ENCODE measurements around the gene PPP1R3C.

PPP1R3C gene

DNA sequence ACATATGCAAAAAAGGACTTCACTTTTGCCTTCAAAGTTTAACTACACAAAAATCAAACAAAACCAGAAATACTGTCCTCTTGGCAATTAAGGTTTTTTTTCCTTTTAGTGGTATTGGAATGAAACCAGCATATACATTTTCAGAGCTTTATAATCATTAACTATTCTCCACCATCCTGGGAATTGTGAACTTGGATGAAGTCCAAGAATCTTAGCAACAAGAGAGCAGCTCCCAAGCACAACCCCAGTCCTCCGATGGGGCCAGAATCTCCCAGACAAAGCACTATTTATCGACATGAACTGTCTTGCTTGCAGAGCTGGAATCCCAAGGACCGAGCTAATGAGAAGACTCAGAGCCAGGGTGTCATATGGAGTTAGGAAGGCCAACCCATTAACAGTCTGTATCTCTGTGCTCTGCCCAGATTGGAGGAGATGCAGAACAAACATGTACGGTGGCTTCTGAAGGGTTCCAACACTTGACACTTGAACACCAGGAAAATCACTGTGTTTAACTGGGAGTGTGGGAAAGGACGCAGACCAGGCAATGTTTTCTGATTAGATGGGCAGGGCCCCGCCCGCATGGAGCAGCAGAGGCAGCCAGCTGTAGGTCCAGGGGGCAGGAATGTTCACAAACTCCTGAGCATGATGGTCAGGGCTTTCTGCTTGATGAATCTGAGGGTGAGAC is 35.5 kb downstream of the PPP1R3C start:
- no peak overlapping the region for H3K9ac ChIP-seq (ENCODE audit: insufficient read length, low read depth)
- H3K9me3 ChIP-seq (ENCODE audit: insufficient read depth, low read length) = no peaks in the 10 kb centered on the region
- TF ChIP-seq ZNF274 (IDR thresholded peaks at IDR 0.05; ENCODE audit: low read depth, low read length) (no peak), YY1 (IDR thresholded peaks at IDR 0.05; ENCODE audit: insufficient read depth, insufficient read length) (no peak), SUZ12 (IDR thresholded peaks at IDR 0.05; ENCODE audit: extremely low read depth, insufficient read depth, insufficient read length) (no peak)
- H3K4me1 ChIP-seq (ENCODE audit: insufficient read depth, insufficient read length) = no peaks in the 10 kb centered on the region
- no peak for DNase-seq (ENCODE audit: low read depth, low spot score)
- H3K4me3 ChIP-seq (ENCODE audit: insufficient read length, low read depth) = no peak overlapping the region
- no peaks in the 10 kb centered on the region for H3K36me3 ChIP-seq (ENCODE audit: insufficient read depth, insufficient read length, low read length)
- no peaks in the 10 kb centered on the region for H3K27me3 ChIP-seq (ENCODE audit: insufficient read depth, insufficient read length)

DNA sequence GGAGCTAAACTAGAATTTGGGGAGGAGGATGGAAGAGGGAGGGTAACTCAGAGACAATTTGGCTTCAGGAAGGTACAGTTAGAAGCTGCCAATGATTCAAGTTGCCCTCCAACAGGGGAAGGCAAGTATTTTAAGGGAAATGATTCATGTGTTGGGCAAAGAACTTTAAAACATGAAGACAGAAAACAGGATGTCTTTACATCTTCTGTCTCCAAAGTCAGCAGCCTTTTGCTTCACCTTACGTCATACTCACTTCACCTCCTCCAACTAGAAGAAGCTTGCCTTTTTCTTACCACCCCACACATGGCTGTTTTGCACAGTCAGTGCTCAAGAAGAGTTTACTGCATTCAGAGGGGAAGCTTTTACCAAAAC is 36.1 kb downstream of the PPP1R3C start:
- DNase-seq (ENCODE audit: low read depth, low spot score) = no peak
- Histone ChIP-seq H3K36me3 (ENCODE audit: insufficient read depth, insufficient read length, low read length) (no peaks in the 10 kb centered on the region), H3K9ac (ENCODE audit: insufficient read length, low read depth) (no peak overlapping the region), H3K4me3 (ENCODE audit: insufficient read length, low read depth) (no peak overlapping the region), H3K4me1 (ENCODE audit: insufficient read depth, insufficient read length) (no peaks in the 10 kb centered on the region), H3K9me3 (ENCODE audit: insufficient read depth, low read length) (no peaks in the 10 kb centered on the region), H3K27me3 (ENCODE audit: insufficient read depth, insufficient read length) (no peaks in the 10 kb centered on the region)
- TF ChIP-seq SUZ12 (IDR thresholded peaks at IDR 0.05; ENCODE audit: extremely low read depth, insufficient read depth, insufficient read length) (no peak), ZNF274 (IDR thresholded peaks at IDR 0.05; ENCODE audit: low read depth, low read length) (no peak), YY1 (IDR thresholded peaks at IDR 0.05; ENCODE audit: insufficient read depth, insufficient read length) (no peak)

DNA sequence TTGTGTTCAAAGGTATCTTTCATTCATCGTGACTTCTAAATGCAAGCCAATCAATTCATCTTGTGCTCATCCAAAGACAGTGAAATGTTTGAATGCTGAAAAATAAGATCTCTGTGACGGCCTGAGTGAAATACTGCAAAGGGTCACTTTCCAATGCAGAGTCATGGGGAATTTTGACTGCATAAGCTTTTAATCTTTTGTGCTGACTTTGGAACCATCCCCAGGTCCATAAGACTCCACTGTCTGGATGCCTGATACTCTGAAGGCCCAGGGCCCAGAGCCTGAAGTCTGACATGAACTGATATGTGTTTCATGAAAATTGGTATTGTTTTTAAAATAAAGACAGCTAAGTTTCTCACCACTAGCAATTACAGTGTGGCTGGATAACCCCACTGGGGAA is 39.0 kb downstream of the PPP1R3C start:
- DNase-seq (ENCODE audit: low read depth, low spot score) = no peak
- Histone ChIP-seq H3K9ac (ENCODE audit: insufficient read length, low read depth) (no peak overlapping the region), H3K4me1 (ENCODE audit: insufficient read depth, insufficient read length) (no peaks in the 10 kb centered on the region), H3K27me3 (ENCODE audit: insufficient read depth, insufficient read length) (no peaks in the 10 kb centered on the region), H3K36me3 (ENCODE audit: insufficient read depth, insufficient read length, low read length) (no peaks in the 10 kb centered on the region), H3K4me3 (ENCODE audit: insufficient read length, low read depth) (no peak overlapping the region), H3K9me3 (ENCODE audit: insufficient read depth, low read length) (no peaks in the 10 kb centered on the region)
- TF ChIP-seq SUZ12 (IDR thresholded peaks at IDR 0.05; ENCODE audit: extremely low read depth, insufficient read depth, insufficient read length) (no peak), ZNF274 (IDR thresholded peaks at IDR 0.05; ENCODE audit: low read depth, low read length) (no peak), YY1 (IDR thresholded peaks at IDR 0.05; ENCODE audit: insufficient read depth, insufficient read length) (no peak)

DNA sequence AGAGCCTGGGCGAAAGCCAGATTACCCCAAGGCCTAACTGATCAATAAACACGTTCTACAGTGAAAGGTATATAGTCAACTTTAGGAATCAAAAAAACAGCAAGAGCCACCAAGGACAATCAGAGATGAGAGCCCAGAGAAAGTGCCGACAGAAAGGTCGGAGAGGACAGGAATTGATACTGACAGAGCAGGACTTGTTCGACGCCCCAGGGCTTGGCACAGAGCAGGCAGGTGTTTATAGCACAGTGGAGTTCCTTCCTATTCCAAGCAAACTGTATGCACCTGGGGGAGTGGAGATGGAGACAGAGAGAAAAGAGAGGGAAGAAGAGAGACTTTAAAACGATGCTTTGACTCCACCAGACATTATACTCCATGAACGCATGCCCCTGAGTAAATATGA is 39.5 kb downstream of the PPP1R3C start:
- H3K9ac ChIP-seq (ENCODE audit: insufficient read length, low read depth) = no peak overlapping the region
- no peak overlapping the region for H3K4me3 ChIP-seq (ENCODE audit: insufficient read length, low read depth)
- H3K9me3 ChIP-seq (ENCODE audit: insufficient read depth, low read length) = no peaks in the 10 kb centered on the region
- DNase-seq (ENCODE audit: low read depth, low spot score) = no peak
- H3K27me3 ChIP-seq (ENCODE audit: insufficient read depth, insufficient read length) = no peaks in the 10 kb centered on the region
- no peaks in the 10 kb centered on the region for H3K4me1 ChIP-seq (ENCODE audit: insufficient read depth, insufficient read length)
- H3K36me3 ChIP-seq (ENCODE audit: insufficient read depth, insufficient read length, low read length) = no peaks in the 10 kb centered on the region
- TF ChIP-seq YY1 (IDR thresholded peaks at IDR 0.05; ENCODE audit: insufficient read depth, insufficient read length) = no peak
- no peak for TF ChIP-seq SUZ12 (IDR thresholded peaks at IDR 0.05; ENCODE audit: extremely low read depth, insufficient read depth, insufficient read length)
- no peak for TF ChIP-seq ZNF274 (IDR thresholded peaks at IDR 0.05; ENCODE audit: low read depth, low read length)

DNA sequence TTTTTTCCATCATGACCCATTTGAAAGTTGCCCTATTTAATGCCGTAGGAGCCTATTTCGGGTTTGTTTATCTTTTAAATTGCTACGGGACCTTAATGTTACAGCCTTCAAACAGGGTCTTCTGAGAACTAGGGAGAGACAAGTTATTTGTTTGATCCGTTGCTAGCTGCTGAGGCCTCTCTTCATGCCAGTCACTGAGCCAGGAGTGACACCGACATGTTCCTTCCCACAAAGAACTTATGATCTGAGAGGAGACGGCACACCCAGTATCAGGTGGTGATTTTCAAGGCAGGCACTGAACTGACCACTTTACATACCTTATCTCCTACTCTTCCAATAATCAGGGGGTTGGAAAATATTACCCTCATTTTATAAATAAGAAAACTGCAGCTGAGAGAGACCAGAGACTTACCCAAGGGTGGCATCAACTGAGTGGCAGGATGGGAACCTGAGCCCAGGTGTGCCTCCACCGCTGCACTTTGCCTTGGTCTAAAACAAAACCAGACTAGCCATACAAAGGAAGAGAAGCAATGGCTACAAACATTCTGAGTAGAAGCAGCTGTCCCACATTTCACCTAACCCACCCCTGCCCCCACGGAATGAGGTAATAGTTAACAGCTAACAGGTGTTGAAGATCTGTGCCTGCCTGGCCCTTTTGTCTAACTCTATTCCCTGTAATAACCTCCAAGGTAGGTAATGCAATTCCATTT is 40.5 kb downstream of the PPP1R3C start:
- Histone ChIP-seq H3K9ac (ENCODE audit: insufficient read length, low read depth) (no peak overlapping the region), H3K4me1 (ENCODE audit: insufficient read depth, insufficient read length) (no peaks in the 10 kb centered on the region)
- DNase-seq (ENCODE audit: low read depth, low spot score) = no peak

DNA sequence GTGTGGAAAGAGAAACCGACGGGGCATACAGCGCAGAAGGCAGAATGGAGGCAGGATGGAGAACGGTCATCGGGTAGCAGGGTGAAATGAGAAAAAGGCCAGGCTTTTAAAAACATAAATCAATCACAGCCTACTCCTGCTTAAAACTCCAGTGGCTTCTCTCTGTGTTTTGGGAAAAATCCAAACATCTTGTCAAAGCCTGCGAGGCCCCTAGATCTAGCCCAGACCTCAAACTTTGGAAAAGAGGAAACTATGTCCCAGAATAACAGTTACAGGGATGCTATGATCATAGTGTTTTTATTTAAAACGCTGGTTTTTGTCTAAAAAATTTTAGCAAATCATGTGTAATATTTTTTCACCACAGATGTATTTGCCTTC is 41.1 kb downstream of the PPP1R3C start:
- no peaks in the 10 kb centered on the region for H3K9me3 ChIP-seq (ENCODE audit: insufficient read depth, low read length)
- no peaks in the 10 kb centered on the region for H3K27me3 ChIP-seq (ENCODE audit: insufficient read depth, insufficient read length)
- TF ChIP-seq ZNF274 (IDR thresholded peaks at IDR 0.05; ENCODE audit: low read depth, low read length) = no peak
- no peak for TF ChIP-seq YY1 (IDR thresholded peaks at IDR 0.05; ENCODE audit: insufficient read depth, insufficient read length)
- no peak for TF ChIP-seq SUZ12 (IDR thresholded peaks at IDR 0.05; ENCODE audit: extremely low read depth, insufficient read depth, insufficient read length)
- DNase-seq (ENCODE audit: low read depth, low spot score) = no peak
- H3K4me3 ChIP-seq (ENCODE audit: insufficient read length, low read depth) = no peak overlapping the region
- no peaks in the 10 kb centered on the region for H3K36me3 ChIP-seq (ENCODE audit: insufficient read depth, insufficient read length, low read length)
- H3K4me1 ChIP-seq (ENCODE audit: insufficient read depth, insufficient read length) = no peaks in the 10 kb centered on the region
- no peak overlapping the region for H3K9ac ChIP-seq (ENCODE audit: insufficient read length, low read depth)

More for the DNA sequence above, 40.5 kb downstream of the PPP1R3C start:
- H3K4me3 ChIP-seq (ENCODE audit: insufficient read length, low read depth) = no peak overlapping the region
- H3K27me3 ChIP-seq (ENCODE audit: insufficient read depth, insufficient read length) = no peaks in the 10 kb centered on the region
- no peaks in the 10 kb centered on the region for H3K9me3 ChIP-seq (ENCODE audit: insufficient read depth, low read length)
- TF ChIP-seq ZNF274 (IDR thresholded peaks at IDR 0.05; ENCODE audit: low read depth, low read length) (no peak), YY1 (IDR thresholded peaks at IDR 0.05; ENCODE audit: insufficient read depth, insufficient read length) (no peak), SUZ12 (IDR thresholded peaks at IDR 0.05; ENCODE audit: extremely low read depth, insufficient read depth, insufficient read length) (no peak)
- H3K36me3 ChIP-seq (ENCODE audit: insufficient read depth, insufficient read length, low read length) = no peaks in the 10 kb centered on the region

DNA sequence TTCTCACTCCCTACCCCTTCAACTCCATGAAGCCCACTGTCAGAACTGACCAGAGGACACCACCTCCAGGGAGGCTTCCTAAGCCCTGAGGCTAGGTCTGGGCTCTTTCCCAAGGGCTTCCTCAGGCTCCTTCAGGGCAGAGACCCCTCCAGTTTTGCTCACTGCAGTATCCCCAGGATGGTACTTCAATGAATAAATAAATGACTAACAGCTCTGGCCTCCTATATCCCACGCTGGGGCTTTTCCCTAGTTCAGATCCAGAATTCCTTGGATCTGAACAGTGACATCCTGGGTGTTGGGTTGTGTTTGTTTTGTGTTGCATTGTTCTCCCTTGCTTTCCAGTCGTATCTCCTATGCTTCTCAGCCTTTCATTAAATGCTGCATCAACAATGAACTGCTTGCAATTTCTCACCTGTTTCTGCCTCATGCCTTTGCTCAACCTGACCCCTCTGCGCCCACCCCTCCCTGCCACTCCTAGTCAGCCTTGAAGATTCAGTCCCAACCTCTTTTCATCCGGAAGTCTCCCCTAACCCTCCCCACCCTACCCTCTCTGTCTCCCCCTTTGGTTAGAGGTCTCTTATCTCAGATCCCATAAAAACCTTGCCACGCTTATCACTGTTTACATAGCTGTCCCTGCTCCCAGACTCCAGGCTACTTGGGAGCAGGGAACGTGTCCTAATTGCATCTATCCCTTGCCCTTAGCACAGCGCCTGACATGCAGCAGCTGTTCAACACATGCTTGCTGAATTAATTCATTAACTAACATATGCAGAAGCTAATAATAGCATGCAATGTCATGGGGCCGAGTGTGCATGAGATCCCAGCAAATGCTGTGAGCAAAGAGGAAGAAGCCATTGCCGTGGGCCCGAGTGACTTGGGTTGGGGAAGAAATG is 41.7 kb downstream of the PPP1R3C start:
- H3K9ac ChIP-seq (ENCODE audit: insufficient read length, low read depth) = no peak overlapping the region
- no peaks in the 10 kb centered on the region for H3K4me1 ChIP-seq (ENCODE audit: insufficient read depth, insufficient read length)
- H3K36me3 ChIP-seq (ENCODE audit: insufficient read depth, insufficient read length, low read length) = no peaks in the 10 kb centered on the region
- H3K9me3 ChIP-seq (ENCODE audit: insufficient read depth, low read length) = no peaks in the 10 kb centered on the region
- DNase-seq (ENCODE audit: low read depth, low spot score) = no peak
- no peaks in the 10 kb centered on the region for H3K27me3 ChIP-seq (ENCODE audit: insufficient read depth, insufficient read length)
- no peak for TF ChIP-seq ZNF274 (IDR thresholded peaks at IDR 0.05; ENCODE audit: low read depth, low read length)
- no peak for TF ChIP-seq SUZ12 (IDR thresholded peaks at IDR 0.05; ENCODE audit: extremely low read depth, insufficient read depth, insufficient read length)
- TF ChIP-seq YY1 (IDR thresholded peaks at IDR 0.05; ENCODE audit: insufficient read depth, insufficient read length) = no peak
- H3K4me3 ChIP-seq (ENCODE audit: insufficient read length, low read depth) = no peak overlapping the region
